ENCODE results near the gene LPAR1.
"Not testable (repeated sequence)": the region's sequence is repeated elsewhere in the genome, so short reads cannot be mapped to it uniquely, and the experiment has no call there.

LPAR1 gene, protein sequence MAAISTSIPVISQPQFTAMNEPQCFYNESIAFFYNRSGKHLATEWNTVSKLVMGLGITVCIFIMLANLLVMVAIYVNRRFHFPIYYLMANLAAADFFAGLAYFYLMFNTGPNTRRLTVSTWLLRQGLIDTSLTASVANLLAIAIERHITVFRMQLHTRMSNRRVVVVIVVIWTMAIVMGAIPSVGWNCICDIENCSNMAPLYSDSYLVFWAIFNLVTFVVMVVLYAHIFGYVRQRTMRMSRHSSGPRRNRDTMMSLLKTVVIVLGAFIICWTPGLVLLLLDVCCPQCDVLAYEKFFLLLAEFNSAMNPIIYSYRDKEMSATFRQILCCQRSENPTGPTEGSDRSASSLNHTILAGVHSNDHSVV

DNA sequence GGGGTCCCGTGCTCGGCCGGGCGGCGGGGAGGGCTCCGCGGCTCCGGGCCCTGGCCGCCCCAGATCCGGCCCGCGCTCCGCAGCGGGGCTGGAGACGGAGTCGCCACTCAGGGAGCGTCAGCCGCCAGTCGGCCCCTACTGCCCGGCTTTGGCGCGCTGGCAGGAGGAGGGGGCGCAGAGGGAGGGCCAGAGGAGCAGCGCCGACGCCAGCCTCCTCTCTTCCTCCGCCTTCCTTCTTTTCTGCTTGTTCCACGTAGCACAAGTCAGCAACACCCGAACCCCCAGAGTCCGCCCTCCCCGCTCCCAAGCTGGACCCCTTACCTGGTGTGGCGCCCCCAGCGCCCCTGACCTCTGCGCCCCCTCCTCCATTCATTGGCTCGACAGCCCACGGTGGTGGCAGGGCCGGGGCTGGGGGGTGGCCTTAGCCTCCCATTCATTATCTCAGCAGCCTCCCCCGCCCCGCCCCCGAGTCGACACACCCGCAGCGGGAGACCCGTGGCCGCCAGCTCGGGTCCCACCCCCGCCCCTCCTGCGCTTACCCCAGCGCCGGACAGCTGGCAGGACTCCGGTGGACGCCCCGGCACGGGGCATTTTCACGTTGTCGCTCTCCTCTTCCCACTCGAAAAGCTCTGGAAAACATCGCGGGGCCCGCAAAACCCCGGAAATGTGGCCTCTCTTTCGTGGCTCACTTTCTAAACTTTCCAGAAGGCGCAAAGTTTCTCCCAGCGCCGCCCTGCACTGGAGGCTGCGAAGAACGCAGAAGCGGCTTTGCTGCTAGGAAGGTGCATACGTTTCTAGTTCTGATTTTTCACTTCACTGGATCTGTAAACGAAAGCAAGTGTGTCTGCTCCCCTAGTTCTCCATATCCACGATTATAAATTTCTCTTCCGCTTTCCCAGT lies at the start of gene LPAR1:
Gene LPAR1 (minus strand): TSS at position 140 of the 900 bp plus-strand sequence. CDS start 66,353 bp downstream, outside the sequence.
- DNase-seq (ENCODE audit: low read depth in 1 of 2, low spot score in 1 of 2) = no peak

DNA sequence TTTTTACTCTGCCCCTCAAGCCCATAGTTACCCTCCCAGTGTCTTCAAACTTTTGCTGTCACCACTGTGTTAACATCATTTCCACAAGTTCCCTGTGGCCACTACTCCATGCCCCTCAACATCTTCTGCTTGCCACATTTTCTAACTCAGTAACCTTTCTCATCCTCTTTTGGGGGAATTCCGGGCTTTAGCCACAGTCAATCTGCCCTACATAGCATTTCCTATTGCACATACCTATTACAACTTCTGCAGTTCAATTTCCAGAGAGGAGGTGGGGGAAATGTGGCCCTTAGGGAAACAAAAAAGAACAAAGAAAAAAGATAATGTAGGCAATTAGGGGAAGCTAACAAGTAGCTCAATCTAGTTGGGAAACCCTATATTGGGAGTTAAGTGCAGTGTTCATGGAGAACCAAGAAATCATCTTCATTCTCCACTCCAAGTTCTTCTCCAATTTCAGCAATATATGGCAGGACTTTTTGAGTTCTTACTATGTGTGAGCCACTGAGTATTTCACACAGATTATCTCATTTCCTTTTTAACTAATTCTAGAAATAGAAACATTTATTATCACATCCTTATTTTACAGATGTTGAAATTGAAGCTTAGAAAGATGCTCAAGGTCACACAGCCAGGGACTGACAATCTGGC lies 40.2 kb upstream of the LPAR1 start:
- DNase-seq (ENCODE audit: low read depth in 1 of 2, low spot score in 1 of 2) = no peak

DNA sequence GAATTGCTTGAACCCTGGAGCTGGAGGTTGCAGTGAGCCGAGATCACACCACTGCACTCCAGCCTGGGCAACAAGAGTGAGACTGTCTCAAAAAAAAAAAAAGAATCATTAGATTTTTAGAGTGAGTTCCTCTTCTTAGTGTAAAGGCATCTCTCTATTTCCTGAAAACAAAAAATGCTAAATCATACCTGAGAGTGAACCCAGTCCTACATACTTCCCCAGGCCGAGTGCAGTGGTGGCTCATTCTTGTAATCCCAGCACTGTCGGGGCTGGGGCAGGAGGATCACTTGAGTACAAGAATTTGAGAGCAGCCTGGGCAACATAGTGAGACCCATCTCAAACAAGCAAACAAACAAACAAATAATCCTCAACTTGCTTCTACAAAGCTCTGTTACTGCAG lies 38.2 kb upstream of the LPAR1 start:
- DNase-seq (ENCODE audit: low read depth in 1 of 2, low spot score in 1 of 2) = no peak

DNA sequence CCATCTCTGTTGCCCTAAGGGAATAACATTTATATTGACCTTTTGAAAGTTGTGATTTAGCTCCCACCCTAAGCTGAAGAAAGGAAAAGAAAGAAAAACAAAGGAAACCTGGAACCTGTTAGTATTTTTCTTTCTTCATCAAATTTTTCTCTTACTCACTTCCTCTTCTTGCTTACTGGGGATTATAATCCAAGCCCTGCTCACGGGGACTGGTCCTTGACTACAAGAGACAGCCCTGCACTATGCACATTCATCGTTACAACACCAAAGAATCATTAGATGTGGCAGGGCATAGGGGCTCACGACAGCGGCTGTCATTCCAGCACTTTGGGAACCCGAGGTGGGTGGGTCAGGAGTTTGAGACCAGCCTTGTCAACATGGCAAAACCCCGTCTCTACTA lies 37.8 kb upstream of the LPAR1 start:
- no peak for DNase-seq (ENCODE audit: low read depth in 1 of 2, low spot score in 1 of 2)

DNA sequence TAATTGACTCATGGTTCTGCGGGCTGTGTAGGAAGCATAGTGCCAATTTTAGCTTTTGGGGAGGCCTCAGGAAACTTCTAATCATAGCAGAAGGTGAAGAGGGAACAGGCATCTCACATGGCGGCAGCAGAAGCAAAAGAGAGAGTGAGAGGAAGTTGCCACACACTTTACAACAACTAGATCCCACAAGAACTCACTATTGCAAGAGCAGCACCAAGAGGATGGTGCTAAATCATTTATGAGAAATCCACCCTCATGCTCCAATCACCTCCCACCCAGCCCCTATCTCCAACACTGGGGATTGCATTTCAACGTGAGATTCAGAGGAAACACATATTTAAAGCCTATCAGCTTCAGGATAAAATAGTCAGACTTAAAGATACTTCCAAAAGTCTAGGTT lies 36.1 kb upstream of the LPAR1 start:
- no peak for DNase-seq (ENCODE audit: low read depth in 1 of 2, low spot score in 1 of 2)

DNA sequence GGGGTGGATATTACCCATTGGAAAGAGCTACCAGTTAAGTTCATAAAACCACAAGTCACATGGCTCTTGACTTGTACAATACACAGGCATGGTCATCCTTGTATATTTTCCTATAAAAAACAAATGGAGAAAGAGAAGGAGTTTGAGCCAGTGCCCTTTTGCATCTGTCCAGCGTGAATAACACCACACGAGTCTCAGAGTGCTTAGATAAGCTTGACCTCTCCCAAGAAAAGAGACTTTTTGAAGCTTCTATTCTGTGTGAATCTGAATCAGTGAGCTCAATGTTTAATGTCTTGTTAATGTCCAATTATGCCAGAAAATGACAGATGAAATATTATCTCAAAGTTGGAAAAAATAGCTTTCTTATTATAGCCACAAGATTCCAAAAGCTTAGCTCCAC lies 30.9 kb upstream of the LPAR1 start:
- DNase-seq (ENCODE audit: low read depth in 1 of 2, low spot score in 1 of 2) = no peak

DNA sequence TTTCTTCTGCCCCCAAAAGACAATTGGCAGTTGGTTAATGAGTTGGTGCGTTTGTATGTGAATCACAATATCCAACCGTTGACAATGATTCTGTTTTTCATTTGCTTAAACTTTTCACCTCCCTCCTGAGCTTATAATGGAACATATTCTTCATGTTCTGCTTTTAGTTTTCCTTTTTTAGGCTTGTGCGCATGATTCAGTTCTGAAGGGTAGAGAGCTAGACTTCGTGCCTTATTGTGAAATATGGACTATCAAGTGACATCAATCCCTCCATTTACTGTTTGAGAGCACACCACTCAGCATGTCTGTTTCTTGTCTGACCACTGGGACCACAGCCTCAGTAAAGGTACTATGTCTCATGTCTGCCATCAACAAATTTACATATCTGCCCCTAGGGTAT lies 30.5 kb upstream of the LPAR1 start:
- no peak for DNase-seq (ENCODE audit: low read depth in 1 of 2, low spot score in 1 of 2)

DNA sequence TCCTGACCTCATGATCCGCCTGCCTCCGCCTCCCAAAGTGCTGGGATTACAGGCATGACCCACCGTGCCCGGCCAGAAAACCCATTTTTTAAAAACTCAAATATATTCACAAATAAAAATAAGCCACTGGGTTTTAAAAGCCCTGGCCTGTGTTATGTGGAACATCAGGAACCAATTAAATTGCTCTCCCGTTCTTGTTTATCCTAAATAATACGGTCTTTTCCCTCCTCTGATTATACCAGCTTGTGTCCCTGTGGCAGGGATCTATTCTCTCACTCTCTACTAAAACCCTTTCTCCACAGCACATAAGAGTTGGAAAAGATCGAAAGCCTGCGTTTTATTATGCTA lies 30.1 kb upstream of the LPAR1 start:
- DNase-seq (ENCODE audit: low read depth in 1 of 2, low spot score in 1 of 2) = no peak

DNA sequence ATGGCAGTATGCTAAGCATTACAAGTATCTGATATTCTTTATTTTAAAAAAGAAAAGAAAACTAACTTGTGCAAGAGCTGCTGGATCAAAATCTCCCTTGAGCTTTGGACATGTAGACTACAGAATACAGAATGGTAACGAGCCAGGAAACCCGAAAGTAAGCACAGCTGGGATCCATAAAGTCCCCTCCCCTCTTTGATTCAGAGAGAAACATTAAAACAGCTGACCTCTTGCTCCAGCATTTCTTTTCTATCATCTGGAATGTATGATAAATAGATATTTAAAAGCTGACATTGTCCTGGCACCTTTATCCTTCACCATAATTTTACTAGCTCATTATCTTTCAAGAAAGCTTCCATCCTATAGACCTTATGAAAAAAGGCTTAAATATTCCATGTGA lies 28.2 kb upstream of the LPAR1 start:
- no peak for DNase-seq (ENCODE audit: low read depth in 1 of 2, low spot score in 1 of 2)

DNA sequence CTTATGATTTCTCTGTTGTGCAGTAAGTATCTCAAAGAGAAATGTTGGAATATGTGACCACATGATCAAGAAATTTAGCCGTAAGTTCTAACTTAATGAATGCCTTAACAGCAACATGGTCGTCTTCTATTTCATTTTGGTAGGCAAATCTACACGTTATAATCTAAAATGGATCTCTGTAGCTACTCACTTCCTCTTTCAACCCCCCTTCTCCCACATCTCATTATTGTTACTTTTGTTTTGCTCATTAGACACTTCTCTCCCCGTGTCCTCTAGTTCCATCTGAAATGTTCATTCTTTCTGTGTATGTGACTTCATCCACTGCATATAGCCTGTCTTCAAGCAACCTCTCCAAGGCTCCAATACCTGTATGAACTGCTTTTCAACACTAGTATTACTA lies 27.1 kb upstream of the LPAR1 start:
- DNase-seq (ENCODE audit: low read depth in 1 of 2, low spot score in 1 of 2) = no peak

DNA sequence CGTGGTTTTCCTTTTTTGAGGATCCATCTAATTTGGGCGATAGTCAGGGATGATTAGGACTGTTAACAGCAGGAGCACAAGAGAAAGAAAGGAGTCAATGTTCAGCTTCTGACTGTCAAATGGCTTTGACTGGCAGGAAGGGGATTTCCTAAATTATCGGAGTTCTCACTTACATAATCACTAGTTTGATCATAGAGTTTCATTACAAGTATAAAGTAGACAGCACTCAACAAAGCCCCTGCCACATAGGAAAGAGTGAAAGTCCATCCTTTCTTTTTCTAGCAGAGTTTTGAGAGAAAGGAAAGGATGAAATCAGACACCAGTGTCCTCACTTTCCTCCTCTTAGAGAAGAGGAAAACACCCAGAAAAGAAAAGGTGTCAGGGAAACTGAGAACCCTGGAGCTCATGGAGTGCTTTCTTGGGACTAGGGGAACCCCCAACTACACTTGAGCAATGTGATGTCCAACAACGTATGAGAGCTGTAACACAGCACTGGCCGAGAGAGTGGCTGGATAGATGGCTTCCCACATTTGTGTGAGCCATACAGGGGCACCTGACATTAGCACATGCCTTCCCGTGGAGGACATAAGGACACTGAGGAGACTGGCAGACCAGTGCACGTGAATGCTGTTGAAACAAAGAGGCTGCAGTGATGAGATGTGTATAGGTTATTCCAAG lies 26.0 kb upstream of the LPAR1 start:
- no peak for DNase-seq (ENCODE audit: low read depth in 1 of 2, low spot score in 1 of 2)

DNA sequence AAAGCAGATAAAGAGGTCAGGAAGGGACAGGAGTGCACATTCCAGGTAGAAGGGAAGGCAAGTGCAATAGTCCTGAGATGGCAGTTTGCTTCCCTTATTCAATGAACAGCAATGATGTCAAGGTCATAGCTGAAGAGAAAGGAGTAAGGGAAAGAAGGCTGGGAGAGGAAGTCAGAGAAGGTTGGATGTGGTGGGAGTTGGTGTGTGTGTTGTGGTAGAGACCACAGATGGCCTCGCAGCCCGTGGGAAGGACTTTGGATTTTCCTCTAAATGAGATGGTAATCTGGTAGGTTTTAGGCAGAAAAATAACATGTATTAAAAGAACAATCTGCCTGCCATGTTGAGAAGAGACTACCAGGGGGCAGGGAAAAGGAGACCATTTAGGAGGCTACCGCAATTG lies 25.1 kb upstream of the LPAR1 start:
- no peak for DNase-seq (ENCODE audit: low read depth in 1 of 2, low spot score in 1 of 2)

DNA sequence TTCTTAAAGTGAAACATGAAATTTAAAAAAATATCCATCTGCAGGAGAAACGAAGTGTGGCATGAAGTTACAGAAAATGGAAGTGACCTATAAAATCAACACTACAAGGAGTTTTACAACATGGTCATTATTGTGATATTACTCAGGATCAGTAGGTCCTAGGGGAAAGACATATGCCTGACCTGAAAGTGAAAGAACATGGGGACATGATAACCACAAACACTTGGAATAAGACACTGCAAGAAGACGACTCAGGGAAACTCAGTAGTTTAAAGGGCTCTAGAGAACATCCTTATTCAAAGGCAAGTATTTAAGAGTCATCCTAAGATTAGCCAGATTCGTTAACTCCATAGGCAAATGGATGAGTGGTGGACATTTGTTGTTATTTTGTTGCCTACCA lies 19.9 kb upstream of the LPAR1 start:
- DNase-seq (ENCODE audit: low read depth in 1 of 2, low spot score in 1 of 2) = no peak

DNA sequence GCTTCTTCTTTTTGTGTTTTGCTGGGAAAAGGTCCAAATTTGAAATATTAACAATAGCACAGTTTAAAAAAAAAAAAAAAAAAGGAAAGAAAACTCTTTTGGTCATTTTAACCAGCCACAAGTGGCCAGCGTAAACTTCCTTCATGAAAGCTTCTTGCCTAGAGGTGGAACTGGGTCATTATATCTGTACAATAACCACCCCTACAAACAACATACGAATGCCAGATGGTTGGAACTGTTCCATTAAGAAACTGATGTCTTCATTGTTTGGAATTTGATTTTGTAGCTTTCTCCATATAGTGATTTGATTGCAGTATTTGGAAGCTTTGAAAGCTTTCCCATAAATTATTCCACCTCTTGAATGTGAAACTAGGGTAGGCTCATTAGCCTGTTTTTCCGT lies 18.3 kb upstream of the LPAR1 start:
- no peak for DNase-seq (ENCODE audit: low read depth in 1 of 2, low spot score in 1 of 2)

DNA sequence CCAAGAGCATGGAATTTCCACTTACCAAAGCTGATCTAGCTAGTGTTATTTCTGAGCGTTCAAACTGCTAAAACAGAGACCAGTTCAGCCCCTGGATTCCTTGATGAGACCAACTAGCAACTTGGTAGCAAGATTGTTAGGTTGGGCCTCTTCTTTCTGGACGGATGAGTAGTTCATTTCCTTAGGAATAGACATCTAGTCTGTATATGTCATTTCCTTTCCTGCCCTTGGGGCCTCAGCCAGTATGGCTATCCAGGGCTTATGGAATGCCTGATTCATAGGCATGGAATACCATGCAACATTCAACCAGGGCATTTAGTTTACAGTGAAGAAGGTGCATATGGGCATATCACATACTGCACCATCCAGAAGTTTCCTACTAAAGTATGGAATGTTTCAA lies 14.5 kb upstream of the LPAR1 start:
- DNase-seq (ENCODE audit: low read depth in 1 of 2, low spot score in 1 of 2) = no peak

DNA sequence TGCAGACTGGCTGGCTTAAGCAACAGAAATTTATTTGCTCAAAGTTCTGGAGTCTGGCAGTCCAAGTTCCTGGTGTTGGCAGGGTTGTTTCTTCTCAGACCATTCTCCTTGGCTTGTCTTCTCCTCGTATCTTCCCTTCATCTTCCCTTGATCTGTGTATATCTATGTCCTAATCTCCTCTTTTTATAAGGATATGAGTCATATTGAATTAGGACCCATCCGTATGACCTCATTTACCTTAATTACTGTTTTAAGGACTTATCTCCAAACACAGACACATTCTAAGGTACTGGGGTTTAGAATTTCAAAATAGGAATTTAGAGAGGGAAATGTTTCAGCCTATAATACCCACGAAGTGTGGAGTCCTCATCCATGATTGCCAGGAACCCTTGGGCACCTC lies 13.1 kb upstream of the LPAR1 start:
- no peak for DNase-seq (ENCODE audit: low read depth in 1 of 2, low spot score in 1 of 2)

DNA sequence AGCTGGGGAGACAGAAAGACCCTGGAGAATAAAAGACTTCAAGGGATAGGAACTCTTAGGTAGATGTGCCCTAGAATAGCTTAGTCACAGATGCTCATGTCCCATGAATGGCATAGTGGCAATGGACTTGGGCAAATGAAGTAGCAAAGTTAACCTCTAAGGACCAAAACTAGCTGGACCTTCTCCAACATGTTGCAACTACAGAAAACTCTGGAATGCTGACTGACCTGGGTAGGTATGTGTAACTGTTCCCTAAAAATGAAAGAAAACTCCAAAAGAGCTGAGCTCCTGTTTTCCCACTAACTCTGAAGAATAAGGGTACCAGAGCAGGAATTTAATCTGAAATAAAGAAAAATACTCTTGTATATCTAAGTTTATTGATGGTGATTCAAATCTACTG lies 12.5 kb upstream of the LPAR1 start:
- DNase-seq (ENCODE audit: low read depth in 1 of 2, low spot score in 1 of 2) = no peak

DNA sequence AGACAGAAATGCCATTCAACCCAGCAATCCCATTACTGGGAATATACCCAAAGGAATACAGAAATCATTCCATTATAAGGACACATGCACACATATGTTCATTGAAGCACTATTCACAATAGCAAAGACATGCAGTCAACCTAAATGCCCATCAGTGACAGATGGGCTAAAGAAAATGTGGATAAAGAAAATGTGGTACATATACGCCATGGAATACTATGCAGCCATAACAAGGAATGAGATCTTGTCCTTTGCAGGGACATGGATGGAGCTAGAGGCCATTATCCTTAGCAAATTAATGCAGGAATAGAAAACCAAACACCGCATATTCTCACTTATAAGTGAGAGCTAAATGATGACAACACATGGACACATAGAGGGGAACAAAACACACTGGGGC lies 9.0 kb upstream of the LPAR1 start:
- DNase-seq (ENCODE audit: low read depth in 1 of 2, low spot score in 1 of 2) = not testable (repeated sequence)

DNA sequence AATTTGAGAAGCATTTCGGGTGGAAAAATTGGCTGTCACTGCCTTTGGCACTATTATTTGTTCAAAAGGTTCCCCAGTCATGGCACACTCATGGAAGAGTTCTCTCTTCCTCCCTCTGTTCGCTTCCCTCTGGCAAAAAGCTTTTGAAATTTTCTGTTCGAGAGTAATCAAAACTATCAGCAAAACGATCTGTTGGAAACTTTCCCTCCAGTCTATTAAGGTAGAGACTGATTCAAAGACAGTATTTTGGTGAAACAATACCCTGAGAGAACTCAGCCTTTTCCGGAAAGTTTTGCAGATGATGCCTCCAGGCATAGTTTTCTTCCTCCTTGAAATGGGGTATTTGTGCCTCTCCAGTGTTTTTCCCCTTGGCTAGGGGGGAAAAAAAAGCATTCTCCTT lies 3.6 kb upstream of the LPAR1 start:
- no peak for DNase-seq (ENCODE audit: low read depth in 1 of 2, low spot score in 1 of 2)

DNA sequence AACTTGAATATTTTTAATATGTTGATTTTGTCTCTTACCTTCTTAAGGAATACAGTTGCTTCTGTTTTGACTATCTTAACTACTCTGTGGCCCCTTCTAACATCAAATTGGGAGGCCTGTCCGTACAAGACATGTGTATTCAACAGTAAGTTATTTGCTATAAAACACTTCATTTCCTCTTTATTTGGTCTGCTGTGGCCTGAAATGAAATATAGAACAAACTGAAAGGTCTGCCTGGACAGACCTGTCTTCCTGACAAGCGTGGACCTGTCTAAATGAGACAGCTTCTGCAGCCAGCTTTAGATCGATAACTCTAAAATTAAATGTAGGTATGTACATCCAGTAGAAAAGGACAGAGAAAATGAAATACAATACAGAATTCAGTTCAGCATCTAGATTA lies 2.2 kb upstream of the LPAR1 start:
- DNase-seq (ENCODE audit: low read depth in 1 of 2, low spot score in 1 of 2) = no peak

DNA sequence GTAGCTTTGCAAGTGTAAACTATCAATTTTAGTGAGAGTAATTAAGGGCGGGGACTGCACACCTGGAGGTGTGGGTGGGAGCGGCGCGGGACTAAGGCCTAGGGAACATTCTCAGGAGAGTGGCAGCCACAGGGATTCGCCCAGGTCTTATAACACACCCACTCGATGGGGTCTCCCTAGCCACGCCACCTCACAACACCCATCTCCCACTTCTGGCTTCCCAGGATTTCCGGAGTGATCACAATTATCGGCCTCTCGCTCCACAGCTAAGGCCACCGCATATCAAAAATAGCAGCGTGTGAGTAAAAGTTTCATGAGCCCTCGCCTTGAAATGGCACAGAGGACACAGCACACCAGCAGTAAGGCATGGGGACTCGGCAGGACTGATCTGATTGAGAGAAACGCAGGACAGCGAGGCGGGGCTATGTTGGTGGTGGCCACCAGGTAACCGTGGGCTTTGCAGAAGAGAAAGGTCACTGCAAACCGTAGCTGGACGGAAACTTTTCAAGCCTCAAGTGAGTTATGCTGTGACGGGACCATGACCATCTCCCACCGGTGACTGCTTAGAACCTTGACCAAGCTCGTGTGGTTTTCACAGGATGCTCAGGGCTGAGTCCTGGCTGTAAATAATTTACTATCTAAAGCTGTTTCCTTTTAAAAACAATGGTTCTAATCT lies 1.1 kb upstream of the LPAR1 start:
- DNase-seq (ENCODE audit: low read depth in 1 of 2, low spot score in 1 of 2) = no peak
